ENCODE data around the gene ZNF597.

Gene ZNF597, protein sequence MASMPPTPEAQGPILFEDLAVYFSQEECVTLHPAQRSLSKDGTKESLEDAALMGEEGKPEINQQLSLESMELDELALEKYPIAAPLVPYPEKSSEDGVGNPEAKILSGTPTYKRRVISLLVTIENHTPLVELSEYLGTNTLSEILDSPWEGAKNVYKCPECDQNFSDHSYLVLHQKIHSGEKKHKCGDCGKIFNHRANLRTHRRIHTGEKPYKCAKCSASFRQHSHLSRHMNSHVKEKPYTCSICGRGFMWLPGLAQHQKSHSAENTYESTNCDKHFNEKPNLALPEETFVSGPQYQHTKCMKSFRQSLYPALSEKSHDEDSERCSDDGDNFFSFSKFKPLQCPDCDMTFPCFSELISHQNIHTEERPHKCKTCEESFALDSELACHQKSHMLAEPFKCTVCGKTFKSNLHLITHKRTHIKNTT

DNA sequence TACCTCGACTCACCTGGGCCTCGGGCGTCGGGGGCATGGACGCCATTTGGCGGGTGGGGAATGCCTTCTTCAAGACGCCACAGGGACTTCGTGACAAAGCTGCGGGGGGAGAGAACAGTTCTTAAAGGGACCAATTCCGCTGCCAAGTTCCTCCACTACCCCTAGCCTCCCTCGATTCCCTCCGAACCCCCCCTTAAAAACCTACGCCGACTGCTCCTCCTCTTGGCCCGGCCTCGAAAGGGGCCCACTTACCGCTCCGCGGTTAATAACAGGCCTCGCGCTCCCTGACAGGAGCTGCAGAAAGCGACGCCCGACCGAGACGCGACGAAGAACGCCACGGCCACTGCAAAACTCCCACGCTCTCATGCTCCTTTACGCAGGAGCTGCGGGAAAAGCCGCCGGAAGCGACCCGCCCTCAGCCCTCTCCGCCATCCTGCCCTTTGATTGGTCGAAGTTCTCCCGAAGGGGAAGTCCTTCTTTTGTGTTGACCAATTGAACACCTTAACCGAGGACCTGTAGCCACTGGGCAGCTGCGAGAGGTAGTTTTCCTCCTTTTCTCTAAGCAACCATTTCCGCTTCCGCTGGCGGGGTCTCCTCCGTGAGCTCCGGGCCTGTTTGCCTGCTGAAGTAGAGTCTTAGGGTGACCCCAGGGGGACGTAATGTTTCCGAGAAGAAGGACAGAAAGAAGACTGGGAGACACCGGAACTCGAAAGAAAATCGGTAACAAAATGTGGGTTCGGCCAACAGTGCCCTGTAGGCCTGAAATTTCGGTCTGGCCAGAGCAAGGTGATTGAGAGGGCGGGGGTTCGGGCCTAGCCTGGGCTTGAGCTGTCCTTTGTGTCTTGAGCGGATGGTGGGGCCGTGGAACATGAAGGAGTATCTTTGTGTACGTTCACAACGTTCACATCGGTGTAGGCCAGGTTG, at the start of gene ZNF597, which contains the start of gene NAA60:
ZNF597 (minus strand) TSS at position 397 of the 924 bp plus-strand sequence; CDS start at position 46, 351 bp downstream.
NAA60 (plus strand) TSS at position 573 of the 924 bp plus-strand sequence. CDS start 32,548 bp downstream, outside the sequence.
- peak in 53 of 56 donors; percentile 14 to 89 (median 73) for DNase-seq

DNA sequence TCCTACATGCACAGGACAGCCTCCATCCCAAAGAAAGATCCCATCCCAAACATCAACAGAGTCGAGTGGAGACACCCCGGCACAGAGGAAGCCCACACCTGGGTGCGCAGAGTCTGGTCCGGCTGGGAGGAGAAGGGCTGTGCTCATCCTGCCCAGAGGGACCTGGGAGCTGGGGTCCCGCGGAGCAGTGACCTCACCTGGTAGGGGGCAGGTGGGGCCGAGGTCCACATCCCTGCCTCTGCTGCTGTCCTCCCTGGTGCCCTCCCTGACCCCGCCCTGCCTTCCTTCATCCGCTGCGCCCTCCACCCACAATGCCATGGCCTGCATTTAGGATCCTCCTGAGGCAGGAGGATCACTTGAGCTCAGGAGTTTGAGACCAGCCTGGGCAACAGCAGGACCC, 49.1 kb upstream of the ZNF597 start:
- DNase-seq = no peak

DNA sequence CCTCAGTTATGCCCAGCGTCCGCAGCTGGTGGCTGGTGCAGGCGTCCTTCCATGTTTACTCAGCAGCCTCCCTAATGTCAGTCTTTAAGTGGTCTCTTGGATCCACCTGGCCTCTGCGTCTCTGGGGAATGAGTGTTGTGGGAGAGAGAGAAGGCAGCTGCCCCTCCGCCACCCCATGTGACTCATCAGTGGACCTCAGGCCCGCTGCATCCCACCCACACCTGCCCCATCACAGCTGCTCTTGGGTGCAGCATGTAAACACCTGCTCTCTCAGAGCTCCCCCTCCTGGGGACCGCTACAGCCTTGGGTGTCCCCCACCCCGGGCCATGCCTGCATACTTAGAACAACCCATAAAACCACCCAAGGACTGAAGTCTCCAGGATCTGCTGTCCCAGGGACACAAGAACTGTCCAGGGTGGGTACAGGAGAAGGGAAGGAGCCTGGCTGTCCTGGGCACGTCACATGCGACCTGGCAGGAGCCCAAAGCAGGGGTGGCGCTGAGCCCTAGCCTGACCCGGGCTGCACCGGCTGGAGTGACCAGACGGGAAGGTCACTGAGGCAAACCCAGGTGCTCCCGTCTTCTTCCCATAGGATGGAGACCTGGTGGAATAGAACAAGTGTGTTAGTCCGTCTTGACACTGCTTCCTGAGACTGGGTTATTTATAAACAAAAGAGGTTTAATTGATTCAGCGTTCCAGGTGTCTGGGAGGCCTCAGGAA, 47.8 kb upstream of the ZNF597 start:
- no peak for DNase-seq

DNA sequence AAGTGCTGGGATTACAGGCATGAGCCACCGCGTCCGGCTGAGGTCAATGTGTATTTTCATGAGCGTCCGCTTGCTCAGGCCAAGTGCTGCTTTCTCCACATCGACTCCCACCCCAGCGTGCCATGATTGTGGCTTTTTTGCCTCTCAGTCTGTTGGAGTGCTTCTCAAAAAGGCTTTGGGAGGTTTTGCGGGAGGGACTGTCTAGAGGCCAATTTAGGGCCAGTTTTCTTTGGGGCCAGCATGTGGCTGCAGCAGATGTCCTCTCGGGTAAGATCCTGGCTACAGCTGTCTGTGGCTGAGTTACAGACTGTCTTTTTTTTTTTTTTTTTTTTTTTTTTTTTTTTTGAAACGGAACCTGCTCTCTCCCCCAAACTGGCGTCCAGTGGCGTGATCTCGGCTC, 45.5 kb upstream of the ZNF597 start:
- DNase-seq = no peak

DNA sequence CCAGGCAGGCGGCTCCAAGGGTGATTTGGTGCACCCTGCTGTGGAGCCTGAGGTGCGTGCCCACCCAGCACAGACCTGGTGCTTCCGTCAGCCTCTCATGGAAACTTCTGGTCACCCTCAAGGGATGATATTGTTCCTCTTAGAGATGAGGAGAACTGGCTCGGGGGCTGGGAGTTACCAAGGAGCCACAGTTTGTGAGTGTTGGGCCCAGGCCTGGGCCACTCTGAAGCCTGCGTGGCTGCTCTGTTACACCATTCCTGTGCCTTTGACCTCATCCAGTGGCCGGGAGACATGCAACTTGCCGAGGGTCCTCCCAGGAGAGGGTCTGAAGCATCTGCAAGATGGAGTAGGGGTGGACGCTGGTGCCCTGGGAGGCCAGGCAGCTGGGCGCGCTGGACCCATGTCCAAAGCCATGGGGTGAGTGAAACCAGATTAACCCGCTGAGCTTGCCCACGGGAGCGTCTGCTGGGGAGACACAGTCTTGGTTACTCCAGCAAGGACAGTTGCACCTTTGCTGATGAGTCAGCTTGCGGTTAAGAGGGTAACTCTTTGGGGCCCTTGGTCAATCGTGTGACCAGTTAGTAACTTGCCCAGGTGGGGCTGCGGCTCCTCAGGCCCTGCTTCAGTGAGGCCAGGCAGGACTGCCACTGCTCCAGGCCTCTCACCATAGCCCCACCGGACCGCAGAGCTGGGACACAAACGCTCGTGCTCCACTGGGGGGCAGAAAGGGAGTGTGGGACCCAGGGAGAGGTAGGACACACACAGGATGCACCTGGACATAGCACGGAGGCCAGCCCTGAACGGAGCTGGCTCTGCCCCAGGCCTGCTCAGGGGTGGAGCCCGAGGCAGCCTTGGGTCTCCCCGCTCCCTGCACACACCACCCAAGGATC, 44.5 kb upstream of the ZNF597 start:
- no peak for DNase-seq

DNA sequence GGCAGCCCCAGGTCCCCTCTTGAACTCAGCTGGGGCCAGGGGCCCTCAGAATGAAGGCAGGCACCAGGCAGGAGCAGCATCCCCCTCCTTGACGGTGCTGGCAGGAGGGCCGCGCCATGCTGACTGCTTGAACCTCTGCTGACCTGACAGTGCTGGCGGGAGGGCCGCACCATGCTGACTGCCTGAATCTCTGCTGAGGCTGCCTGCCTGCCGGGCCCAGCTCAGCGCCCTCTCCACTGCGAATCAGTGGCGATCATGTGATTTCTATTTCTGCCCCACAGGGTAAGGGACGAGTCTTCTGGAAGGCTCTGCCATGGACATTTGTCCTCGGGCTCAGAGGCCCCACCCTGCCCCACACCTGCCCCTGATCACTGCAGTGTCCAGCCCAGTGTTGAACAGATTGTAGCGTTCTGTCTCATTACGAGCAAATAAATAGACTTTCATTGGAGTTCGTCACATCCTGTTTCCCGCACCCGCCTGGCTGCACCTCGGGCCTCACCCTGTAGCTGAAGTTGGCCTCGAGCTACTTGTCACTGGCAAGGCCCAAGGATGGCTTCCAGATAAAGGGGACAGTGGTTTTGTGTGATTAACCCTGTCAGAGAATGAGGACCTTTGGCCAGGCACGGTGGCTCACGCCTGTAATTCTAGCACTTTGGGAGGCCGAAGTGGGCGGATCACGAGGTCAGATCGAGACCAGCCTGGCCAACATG, 43.4 kb upstream of the ZNF597 start:
- no peak for DNase-seq

DNA sequence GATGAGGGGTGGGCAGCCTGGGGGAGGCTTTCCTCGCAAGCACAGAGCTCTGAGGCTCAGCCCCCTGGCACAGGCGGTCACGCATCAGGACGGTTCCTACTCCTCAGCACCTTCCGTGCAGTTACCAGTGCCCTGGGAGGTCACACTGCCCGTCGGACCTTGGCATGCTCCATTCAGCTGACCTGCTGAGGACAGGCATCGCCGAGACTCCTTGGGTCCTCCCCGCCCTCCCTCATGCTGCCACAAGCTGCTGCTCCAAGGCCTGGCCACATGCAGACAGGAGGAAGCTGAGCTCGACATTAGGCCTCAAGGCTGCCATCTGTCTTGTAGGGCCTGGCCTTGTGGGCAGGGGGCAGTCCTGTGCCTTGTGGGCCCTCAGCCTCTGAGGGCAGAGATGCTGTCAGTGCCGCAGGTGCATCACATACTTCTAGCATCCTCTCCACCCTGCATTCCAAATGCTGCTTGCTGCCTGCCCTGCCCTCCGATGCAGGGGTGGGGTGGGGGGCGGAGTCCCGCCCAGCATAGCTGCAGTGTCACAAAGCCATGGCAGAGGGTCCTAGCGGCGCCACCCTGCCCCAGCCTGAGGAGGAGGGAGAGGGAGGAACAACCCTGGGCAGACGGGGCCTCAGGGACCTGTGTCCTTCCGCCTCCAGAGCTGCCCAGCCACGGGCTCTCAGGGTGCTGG, 42.7 kb upstream of the ZNF597 start:
- DNase-seq = no peak

DNA sequence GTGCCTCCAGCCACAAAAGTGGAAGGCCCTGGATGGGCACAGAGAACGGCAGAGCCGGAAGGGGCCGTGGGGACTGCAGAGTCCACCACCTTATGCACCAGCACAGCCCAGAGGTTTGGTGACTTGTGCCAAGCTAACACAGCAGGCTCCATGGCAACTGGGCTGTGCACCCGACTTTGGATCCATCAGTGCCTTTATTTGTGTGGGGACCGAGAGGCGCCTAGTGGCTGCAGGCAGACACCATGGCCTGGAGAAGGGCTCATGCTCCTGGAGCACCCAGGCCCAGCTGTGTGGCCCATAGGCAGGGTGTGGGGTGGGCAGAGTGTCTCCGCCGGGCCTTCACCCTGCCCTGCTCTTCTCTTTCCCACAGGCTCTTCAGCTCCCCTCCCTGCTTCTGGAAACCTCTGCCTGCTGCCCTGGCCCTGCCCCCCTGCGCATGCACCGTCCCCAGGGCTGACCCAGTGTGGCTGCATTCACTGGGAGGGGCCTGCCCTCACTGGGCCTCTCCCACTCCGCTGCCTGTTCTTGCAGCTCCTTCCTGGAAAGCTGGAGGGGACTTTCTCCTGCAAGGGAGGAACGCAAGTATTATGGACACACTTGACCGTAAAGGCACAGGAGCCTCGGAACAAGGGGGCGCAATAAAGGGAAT, 41.9 kb upstream of the ZNF597 start:
- no peak for DNase-seq

DNA sequence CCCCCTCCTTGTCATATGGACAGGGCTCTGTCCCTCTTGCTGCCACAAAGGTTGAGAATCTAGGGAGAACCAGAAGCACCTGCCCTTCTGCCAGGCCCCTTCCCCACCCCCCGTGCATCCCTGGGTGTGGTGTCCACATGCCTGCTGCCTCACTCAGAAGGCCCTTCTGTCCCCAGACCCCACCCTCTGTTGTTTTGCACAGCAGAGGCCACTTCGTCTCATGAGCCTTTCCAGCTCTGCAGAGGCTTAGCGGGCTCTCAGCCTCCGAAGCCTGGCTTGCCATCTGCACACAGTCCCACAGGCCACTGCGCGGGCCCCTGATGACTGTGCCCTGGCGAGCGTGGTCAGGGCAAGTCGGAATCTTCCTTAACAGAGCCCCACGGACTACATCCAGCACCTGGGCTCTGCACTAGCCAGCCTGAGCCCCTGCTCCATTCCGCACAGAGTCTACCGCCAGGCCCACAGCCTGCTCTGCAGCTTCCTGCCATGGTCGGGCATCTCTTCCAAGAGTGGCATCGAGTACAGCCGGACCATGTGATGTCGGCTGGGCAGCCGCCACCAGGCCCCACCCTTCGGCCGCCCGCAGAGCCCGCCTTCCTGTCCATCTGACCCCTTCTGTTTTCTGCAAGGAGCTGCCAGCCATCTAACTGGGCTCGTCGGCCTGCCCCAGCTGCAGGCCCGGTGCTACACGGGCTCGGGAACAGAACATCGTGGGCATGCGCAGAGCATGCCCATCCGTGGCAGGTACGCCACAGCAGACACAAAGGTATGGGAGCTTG, 41.2 kb upstream of the ZNF597 start:
- DNase-seq = peak in 10 of 56 donors; percentile 11 to 59 (median 37)

DNA sequence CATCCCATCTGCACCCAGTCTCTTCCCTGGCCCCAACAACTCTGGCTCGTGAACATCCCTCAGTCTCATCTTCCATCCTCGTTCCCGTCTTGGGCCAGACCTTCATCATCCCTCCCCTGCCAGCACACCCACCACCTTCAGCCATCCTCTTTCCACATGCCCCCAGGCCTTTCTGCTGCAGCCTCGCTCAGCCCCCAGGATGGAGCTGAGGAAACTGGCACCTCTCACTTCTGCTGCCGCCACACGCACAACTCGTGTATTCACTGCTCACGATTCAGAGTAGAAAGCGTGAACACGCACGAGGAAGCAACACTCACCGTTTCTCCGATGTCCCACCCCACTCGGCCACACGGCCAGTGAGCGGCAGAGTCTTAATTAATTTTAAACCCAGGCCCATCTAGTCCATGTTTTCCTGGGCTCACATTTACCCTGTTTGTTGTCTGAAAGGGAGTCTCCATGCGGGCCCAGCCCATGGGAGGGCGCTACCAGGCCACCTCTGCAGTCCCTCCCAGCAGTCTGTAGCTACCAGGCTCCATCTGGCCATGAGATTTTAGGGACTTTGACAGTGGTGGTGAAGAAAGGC, 39.4 kb upstream of the ZNF597 start:
- no peak for DNase-seq

DNA sequence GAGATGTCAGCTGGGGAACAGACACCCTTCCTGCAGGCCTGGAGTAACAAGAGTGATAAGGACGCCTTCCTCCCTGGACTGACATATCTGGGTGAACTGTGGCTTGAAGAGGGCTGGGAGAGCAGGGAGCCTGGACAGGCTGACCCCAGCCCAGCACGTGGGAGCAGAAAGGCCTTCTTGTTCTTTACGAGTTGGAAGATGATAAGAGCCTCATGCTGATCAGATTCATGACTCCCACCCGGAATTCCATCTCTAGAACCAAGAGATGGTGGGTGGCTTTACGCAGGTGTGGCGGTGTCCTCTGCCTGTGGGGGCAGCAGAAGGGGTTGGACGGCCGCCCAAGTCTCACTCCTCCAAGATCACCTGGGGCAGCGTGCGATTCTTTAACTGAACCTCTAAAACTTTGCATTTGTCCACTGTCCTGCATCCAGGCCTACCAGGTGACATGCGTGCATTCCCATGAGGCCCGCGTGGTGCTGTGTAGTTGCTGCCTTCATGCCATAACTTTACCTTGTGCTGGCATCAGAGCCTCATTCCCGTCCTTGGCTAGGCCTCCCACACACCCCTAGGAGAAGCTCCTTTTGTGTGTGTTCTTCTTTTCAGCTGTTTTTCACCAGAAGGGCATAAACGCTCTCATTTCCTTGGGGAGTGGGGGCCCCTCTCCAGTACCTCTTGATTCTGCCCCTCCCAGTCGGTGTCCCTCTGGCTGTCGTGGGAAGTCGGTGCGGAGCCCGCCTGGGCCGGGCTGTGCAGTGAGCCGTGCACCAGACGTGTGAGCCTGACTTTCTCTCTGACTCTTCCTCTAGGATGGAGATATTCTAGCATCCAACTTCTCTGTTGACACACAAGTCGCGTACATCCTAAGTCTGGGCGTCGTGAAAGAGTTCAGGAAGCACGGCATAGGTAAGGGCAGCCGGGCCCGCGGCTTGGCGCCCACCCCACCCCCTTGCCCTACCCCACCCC, 38.7 kb upstream of the ZNF597 start:
- DNase-seq = peak in 2 of 56 donors; percentile 24 to 38

DNA sequence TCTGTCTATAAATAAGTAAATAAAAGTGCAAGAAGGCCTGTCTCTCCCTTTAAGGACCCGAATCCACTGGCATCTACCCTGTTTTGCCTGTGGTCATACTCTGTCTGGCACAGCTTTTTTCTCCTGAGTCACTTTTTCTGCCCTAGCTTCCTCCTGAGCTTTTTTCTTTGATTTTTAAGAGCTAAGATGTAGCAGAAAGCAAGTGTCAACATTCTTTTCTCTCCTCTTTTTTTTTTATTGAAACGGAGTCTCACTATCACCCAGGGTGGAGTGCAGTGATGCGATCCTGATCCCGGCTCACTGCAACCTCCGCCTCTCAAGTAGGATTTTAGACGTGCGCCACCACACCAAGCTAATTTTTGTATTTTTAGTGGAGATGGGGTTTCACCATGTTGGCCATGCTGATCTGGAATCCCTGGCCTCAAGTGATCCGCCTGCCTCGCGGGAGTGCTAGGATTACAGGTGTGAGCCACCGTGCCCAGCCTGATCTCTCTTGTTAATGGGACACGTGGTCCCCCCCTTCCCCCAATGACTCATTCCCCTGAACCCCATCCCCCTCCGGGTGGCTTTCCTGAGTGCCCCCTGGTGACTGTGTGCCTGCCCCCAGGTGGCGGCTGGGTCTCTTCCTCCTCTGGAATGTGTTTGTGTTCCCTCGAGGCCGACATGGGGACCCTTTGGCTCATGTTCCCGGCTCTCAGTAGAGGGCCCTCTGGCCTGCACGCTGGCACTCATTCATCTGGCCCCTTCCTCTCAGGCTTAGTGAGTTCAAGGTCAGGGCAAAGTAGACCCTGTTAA, 37.8 kb upstream of the ZNF597 start:
- DNase-seq = no peak

DNA sequence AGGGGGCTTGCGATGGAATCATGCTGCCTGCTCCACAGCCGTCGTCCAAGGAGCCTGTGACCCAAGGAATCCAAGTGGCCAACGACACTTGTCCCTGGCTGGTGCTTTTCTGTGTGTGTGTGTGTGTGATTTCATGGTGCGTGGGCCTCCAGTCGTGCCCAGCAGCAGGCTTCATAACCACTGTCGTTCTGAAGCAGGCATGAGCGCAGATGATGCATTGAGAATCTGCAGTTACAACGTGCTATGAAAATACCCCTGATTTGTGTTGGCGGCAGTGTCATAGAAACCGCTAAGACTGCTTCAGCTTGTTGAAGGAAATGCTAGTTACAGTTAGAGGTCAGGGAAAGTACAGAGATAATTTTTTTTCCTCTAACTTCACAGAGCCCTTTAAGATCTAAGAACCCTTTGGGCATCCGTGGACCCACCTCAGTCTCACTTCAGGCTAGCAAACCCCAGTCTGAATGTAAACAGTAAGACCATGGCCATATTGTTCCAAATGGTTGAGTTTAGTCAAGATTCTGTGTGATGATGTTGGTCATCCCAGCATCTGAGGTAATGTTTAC, 36.4 kb upstream of the ZNF597 start:
- peak in 8 of 56 donors; percentile 13 to 42 (median 23) for DNase-seq

DNA sequence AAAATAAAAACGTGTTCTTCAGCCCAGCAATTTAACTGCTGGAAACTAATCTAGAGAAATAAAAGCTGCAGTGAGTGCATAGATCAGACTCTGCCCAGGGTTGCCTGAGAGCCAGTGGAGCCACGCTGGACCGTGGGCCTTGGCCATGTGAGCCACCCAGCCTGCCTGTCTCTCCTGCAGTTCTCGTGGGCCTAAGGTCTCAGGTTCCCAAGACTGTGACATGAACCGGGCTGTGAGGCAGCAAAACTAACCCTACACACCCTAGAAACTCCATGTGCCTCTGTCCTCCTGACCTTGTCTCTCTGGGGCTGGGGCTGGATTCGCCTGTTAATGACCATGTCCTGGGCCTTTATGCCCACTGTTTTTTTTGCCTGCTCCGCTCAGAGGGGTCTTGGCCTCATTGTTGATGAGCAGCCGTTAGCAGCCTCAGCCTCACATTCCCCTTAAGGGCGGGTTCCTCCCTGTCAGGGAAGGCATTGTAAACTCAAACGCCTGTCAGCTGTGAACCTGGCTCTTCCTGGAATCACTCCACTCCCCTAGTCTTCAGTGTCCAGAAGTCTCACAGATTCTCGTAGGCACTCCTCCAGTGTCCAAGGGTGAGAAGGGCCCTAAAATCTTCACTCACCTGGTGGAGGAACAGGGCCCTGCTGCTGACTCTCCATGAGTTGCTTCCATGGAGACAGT, 35.1 kb upstream of the ZNF597 start:
- DNase-seq = no peak

Measured in amygdala (tissue), 56 donors.